Esophagus squamous epithelium (tissue), 4 donors: ENCODE data around the gene KCTD18.

Experiments
- CTCF ChIP-seq, 6 experiments: fragments of 450-650 bp in 4 of 6; fragments of 200-600 bp in 2 of 6; sonication (generic) in 2 of 6; IDR thresholded peaks; one replicate each; pipeline ENCODE4 v1.5.1; 2016 to 2019; ENCODE audit warnings: antibody characterized with exemption in 6 of 6, mild to moderate bottlenecking in 4 of 6, moderate library complexity in 4 of 6
- POLR2A ChIP-seq, 4 donors: fragments of 450-650 bp; IDR thresholded peaks; one replicate each; pipeline ENCODE4 v1.6.1; 2017; ENCODE audit warnings: antibody characterized with exemption in 4 of 4, mild to moderate bottlenecking in 4 of 4, moderate library complexity in 3 of 4

- TF ChIP-seq CTCF (IDR thresholded peaks at IDR 0.05) (no peak), POLR2A (IDR thresholded peaks at IDR 0.05) (no peak)
These were observed 24.7 kb upstream of the KCTD18 start for GRCh38 chr2:200534572-200534971.
